NOMO-1 treated with DMSO at 0.1 percent for 48 hours (cell line): Measurements from ENCODE around the gene NPIPA3.
"Not testable (repeated sequence)": the region's sequence is repeated elsewhere in the genome, so short reads cannot be mapped to it uniquely, and the experiment has no call there.

Experiments
- DNase-seq: peaks from one replicate; lab custom pipeline; 2025; ENCODE audit not compliant: unreplicated experiment; lab: John Stamatoyannopoulos, UW

Gene NPIPA3

GRCh38 chr16:14703156-14704011 lies at the start of gene NPIPA3:
NPIPA3 (plus strand) TSS chr16:14703411; CDS start chr16:14708944, 5,533 bp downstream.
- DNase-seq: not testable (repeated sequence)

GRCh38 chr16:14658063-14658462 lies 45.1 kb upstream of the NPIPA3 start:
- DNase-seq: no peak

- DNase-seq: no peak
Observed at GRCh38 chr16:14667347-14668266, 35.6 kb upstream of the NPIPA3 start.

- no peak for DNase-seq
Observed at GRCh38 chr16:14668556-14669223, 34.5 kb upstream of the NPIPA3 start.

- no peak for DNase-seq
Observed at GRCh38 chr16:14669776-14670175, 33.4 kb upstream of the NPIPA3 start.

GRCh38 chr16:14672403-14672971 lies 30.7 kb upstream of the NPIPA3 start:
- no peak for DNase-seq

- no peak for DNase-seq
Observed at GRCh38 chr16:14676633-14677032, 26.6 kb upstream of the NPIPA3 start.

GRCh38 chr16:14677627-14678026 lies 25.6 kb upstream of the NPIPA3 start:
- no peak for DNase-seq

GRCh38 chr16:14678748-14679497 lies 24.3 kb upstream of the NPIPA3 start:
- DNase-seq: no peak

- not testable (repeated sequence) for DNase-seq
Observed at GRCh38 chr16:14680396-14680795, 22.8 kb upstream of the NPIPA3 start.

GRCh38 chr16:14681115-14681514 lies 22.1 kb upstream of the NPIPA3 start:
- DNase-seq: no peak

GRCh38 chr16:14682121-14682520 lies 21.1 kb upstream of the NPIPA3 start:
- DNase-seq: no peak

- DNase-seq: not testable (repeated sequence)
Observed at GRCh38 chr16:14685870-14686793, 17.1 kb upstream of the NPIPA3 start.

GRCh38 chr16:14694129-14694528 lies 9.1 kb upstream of the NPIPA3 start, which contains the start of gene PLA2G10:
PLA2G10 (minus strand) TSS chr16:14694308; CDS start chr16:14694229, 79 bp downstream.
- DNase-seq: not testable (repeated sequence)

GRCh38 chr16:14701859-14702258 lies 1.4 kb upstream of the NPIPA3 start:
- DNase-seq: not testable (repeated sequence)

GRCh38 chr16:14702672-14703071 lies 539 bp upstream of the NPIPA3 start:
- not testable (repeated sequence) for DNase-seq

GRCh38 chr16:14733233-14733632 lies 30.0 kb downstream of the NPIPA3 start:
- not testable (repeated sequence) for DNase-seq

GRCh38 chr16:14740832-14741385 lies 37.7 kb downstream of the NPIPA3 start:
- not testable (repeated sequence) for DNase-seq
